Calu3 (cell line): Measurements from ENCODE around the gene TEDC1. TPM values are rescaled to one million over a fixed set of nuclear protein-coding genes. Genes with fewer than 3 reads are reported as not detected.
A peak's percentile ranks its signal among the peaks of the same experiment; 100 is the strongest.

ENCODE experiments used
- BruUV-seq: library from RNA; stranded (reverse); fragments of 400-500 nt; replicated peaks from 2 replicates; lab custom pipeline; 2021; lab: Mats Ljungman, UMichigan
- CTCF ChIA-PET: fragments of 300-600 bp; sonication (Branson Sonifier 250); formaldehyde crosslinking; loops from one replicate; lab custom pipeline; 2022; ENCODE audit warnings: antibody characterized with exemption; lab: Charles Lee
- DNase-seq: peaks from one replicate; pipeline ENCODE4 v3.0.0; 2022
- H3K27ac Mint-ChIP-seq: one replicate; pipeline ENCODE4 v1.8.0; 2022; ENCODE audit warnings: mixed read lengths; ENCODE audit not compliant: unreplicated experiment
- H3K27me3 Mint-ChIP-seq: one replicate; pipeline ENCODE4 v1.8.0; 2022; ENCODE audit warnings: mixed read lengths; ENCODE audit not compliant: unreplicated experiment
- H3K36me3 Mint-ChIP-seq: one replicate; pipeline ENCODE4 v1.8.0; 2022; ENCODE audit warnings: mild to moderate bottlenecking, moderate library complexity, mixed read lengths; ENCODE audit not compliant: insufficient read depth, unreplicated experiment
- H3K4me1 Mint-ChIP-seq: one replicate; pipeline ENCODE4 v1.8.0; 2022; ENCODE audit warnings: mild to moderate bottlenecking, low read depth, mixed read lengths; ENCODE audit not compliant: unreplicated experiment
- H3K4me3 Mint-ChIP-seq: one replicate; pipeline ENCODE4 v1.8.0; 2022; ENCODE audit warnings: mild to moderate bottlenecking, low read depth, moderate library complexity, mixed read lengths; ENCODE audit not compliant: unreplicated experiment
- H3K9me3 Mint-ChIP-seq: one replicate; pipeline ENCODE4 v1.8.0; 2022; ENCODE audit warnings: low read depth, mixed read lengths; ENCODE audit not compliant: unreplicated experiment
- CTCF ChIP-seq: fragments of 200-600 bp; IDR thresholded peaks from one replicate; pipeline ENCODE4 v1.8.0; 2022; ENCODE audit warnings: antibody characterized with exemption; ENCODE audit not compliant: unreplicated experiment
- intact Hi-C: fragments of 100-400 bp; cut with micrococcal nuclease; formaldehyde crosslinking; loops from one replicate; pipeline ENCODE4 v1.10.0; 2022; ENCODE audit not compliant: unreplicated experiment
- total RNA-seq: library from RNA; stranded (reverse); gene quantifications from 2 replicates; pipeline ENCODE4 v1.2.3, GENCODE V29; 2022

The TEDC1 gene
- total RNA-seq, 1 experiment from 2014 or later, result 33.7 TPM

DNA sequence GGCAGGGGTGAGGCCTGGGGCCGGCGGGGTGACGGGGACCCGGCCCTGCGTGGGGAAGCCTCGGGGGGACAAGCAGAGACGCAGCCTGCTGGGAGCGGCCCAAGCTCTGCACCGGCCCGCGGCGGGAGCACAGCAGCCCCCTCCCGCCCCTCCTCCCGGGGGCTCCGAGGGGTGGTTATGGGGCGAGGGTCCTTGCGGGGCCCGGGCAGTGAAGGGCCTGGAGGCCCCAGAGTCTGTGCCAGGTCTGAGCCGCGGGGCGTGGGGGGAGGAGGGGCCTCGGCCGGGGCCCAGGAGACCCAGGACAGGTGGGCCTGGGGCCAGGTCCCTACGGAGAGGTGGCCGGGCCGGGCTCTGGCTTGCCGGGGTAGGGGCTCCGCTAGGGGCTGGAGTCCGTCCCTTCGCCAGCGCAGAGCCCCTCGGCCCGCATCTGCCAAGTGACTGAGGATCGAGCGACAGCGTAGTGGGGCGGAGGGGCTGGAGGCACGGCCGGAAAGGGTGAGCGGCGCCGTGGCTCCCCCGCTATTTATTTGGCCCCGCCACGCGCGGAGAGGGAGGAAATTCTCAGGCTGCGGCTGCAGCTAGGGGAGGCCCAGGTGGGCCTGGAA, 35.8 kb downstream of the TEDC1 start:
- H3K27ac Mint-ChIP-seq, result no peak overlapping the region
- peaks cover 26% of the 10 kb centered on the region for H3K36me3 Mint-ChIP-seq
- BruUV-seq, result no TSS peak
- peaks cover 46% of the 10 kb centered on the region for H3K27me3 Mint-ChIP-seq
- TF ChIP-seq CTCF, result no peak
- no peak for DNase-seq
- CTCF ChIA-PET, result interaction anchor here (0.7 kb wide), 1 partner anchor 156 kb away, joined by 4 read pairs; no protein-coding TSS in a partner anchor
- intact Hi-C loops, result no loop called here
- H3K4me1 Mint-ChIP-seq, result no peaks in the 10 kb centered on the region
- H3K9me3 Mint-ChIP-seq, result no peaks in the 10 kb centered on the region
- peak overlapping the region; percentile 55 for H3K4me3 Mint-ChIP-seq

- H3K9me3 Mint-ChIP-seq, result no peaks in the 10 kb centered on the region
- DNase-seq, result no peak
- CTCF ChIA-PET, result no interaction called here
- no peak for TF ChIP-seq CTCF
- peak overlapping the region; percentile 55 for H3K4me3 Mint-ChIP-seq
- H3K27me3 Mint-ChIP-seq, result peaks cover 46% of the 10 kb centered on the region
- H3K36me3 Mint-ChIP-seq, result peaks cover 26% of the 10 kb centered on the region
- intact Hi-C loops, result no loop called here
- BruUV-seq, result no TSS peak
- H3K4me1 Mint-ChIP-seq, result no peaks in the 10 kb centered on the region
- no peak overlapping the region for H3K27ac Mint-ChIP-seq
Observed at GRCh38 chr14:105527381-105527825, 36.4 kb downstream of the TEDC1 start.

- no TSS peak for BruUV-seq
- H3K9me3 Mint-ChIP-seq, result no peaks in the 10 kb centered on the region
- DNase-seq, result peak; percentile 85
- H3K36me3 Mint-ChIP-seq, result peaks cover 26% of the 10 kb centered on the region
- H3K4me3 Mint-ChIP-seq, result peak overlapping the region; percentile 55
- no peaks in the 10 kb centered on the region for H3K4me1 Mint-ChIP-seq
- intact Hi-C loops, result no loop called here
- H3K27ac Mint-ChIP-seq, result no peak overlapping the region
- H3K27me3 Mint-ChIP-seq, result peaks cover 50% of the 10 kb centered on the region
- CTCF ChIA-PET, result interaction anchor here (0.6 to 1.3 kb wide), 7 partner anchors 16 to 836 kb away, joined by 3 to 6 read pairs (median 4); no protein-coding TSS in a partner anchor
- peak; percentile 77 for TF ChIP-seq CTCF
Observed at GRCh38 chr14:105527826-105528585, 37.0 kb downstream of the TEDC1 start.

GRCh38 chr14:105528586-105529318, 37.7 kb downstream of the TEDC1 start:
- Mint-ChIP-seq H3K36me3 (peaks cover 26% of the 10 kb centered on the region), H3K4me3 (no peak overlapping the region), H3K27me3 (peaks cover 55% of the 10 kb centered on the region), H3K27ac (no peak overlapping the region), H3K9me3 (no peaks in the 10 kb centered on the region), H3K4me1 (no peaks in the 10 kb centered on the region)
- intact Hi-C loops, result no loop called here
- BruUV-seq, result no TSS peak
- DNase-seq, result no peak
- no peak for TF ChIP-seq CTCF
- CTCF ChIA-PET, result interaction anchor here (0.6 to 1.3 kb wide), 8 partner anchors 9 to 835 kb away, joined by 3 to 6 read pairs (median 4); no protein-coding TSS in a partner anchor
